Measurements from ENCODE around the gene ZNF691.

DNA sequence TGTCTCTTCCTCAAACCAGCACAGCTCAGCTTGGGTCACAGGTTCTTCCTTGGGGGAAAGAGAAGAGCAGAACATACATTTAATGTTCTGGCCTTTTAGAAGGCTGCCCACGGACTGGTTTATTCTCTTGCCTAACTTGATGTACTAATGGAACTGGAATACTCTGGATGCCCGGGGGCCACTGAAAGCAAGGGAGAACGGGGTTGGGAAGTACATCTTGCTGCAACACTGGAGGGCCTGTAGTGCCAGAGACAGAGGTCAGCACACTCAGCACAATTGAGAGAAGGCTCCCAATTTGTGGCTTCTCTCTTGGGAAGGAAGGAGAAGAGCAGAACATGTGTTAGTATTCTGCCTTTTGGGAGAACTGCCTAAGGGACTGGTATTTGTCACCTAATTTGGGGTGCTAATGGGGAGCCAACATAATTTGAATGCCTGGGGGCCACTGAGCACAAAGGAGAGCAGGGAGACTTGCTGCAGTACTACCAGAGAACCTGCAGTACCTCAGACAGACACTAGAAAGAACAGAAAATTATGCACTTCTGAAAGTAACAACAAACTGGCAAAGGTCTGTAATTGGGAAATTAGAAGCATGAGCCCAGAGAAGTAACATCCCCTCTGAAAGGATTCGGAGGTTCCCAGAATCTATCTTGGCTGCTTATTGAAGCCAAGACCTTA, 14.1 kb downstream of the ZNF691 start:
- TF ChIP-seq, protein P1, sequence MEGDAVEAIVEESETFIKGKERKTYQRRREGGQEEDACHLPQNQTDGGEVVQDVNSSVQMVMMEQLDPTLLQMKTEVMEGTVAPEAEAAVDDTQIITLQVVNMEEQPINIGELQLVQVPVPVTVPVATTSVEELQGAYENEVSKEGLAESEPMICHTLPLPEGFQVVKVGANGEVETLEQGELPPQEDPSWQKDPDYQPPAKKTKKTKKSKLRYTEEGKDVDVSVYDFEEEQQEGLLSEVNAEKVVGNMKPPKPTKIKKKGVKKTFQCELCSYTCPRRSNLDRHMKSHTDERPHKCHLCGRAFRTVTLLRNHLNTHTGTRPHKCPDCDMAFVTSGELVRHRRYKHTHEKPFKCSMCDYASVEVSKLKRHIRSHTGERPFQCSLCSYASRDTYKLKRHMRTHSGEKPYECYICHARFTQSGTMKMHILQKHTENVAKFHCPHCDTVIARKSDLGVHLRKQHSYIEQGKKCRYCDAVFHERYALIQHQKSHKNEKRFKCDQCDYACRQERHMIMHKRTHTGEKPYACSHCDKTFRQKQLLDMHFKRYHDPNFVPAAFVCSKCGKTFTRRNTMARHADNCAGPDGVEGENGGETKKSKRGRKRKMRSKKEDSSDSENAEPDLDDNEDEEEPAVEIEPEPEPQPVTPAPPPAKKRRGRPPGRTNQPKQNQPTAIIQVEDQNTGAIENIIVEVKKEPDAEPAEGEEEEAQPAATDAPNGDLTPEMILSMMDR (IDR thresholded peaks at IDR 0.05) = no peak
- no peak for TF ChIP-seq POLR2A (IDR thresholded peaks at IDR 0.05)

All from uterus (tissue), 2 donors.